OCI-M1 (cell line): Measurements from ENCODE around the gene C6orf132.
A peak's percentile ranks its signal among the peaks of the same experiment; 100 is the strongest.
"Not testable (repeated sequence)": the region's sequence is repeated elsewhere in the genome, so short reads cannot be mapped to it uniquely, and the experiment has no call there.

Experiments
- DNase-seq: peaks from one replicate; lab custom pipeline; 2025; lab: John Stamatoyannopoulos, UW

Gene C6orf132

GRCh38 chr6:42159431-42160024, 17.1 kb upstream of the C6orf132 start:
- no peak for DNase-seq

- DNase-seq = no peak
These were observed 16.2 kb upstream of the C6orf132 start for GRCh38 chr6:42158631-42159030.

GRCh38 chr6:42158011-42158410, 15.6 kb upstream of the C6orf132 start:
- no peak for DNase-seq

- DNase-seq = no peak
These were observed 14.2 kb upstream of the C6orf132 start for GRCh38 chr6:42156638-42157037.

- no peak for DNase-seq
These were observed 12.9 kb upstream of the C6orf132 start for GRCh38 chr6:42155293-42155692.

GRCh38 chr6:42154461-42155209, 12.2 kb upstream of the C6orf132 start:
- DNase-seq = no peak

- no peak for DNase-seq
These were observed 11.5 kb upstream of the C6orf132 start for GRCh38 chr6:42153921-42154320.

- DNase-seq = not testable (repeated sequence)
These were observed 10.3 kb upstream of the C6orf132 start for GRCh38 chr6:42152528-42153213.

GRCh38 chr6:42152024-42152423, 9.6 kb upstream of the C6orf132 start:
- no peak for DNase-seq

GRCh38 chr6:42150254-42150653, 7.8 kb upstream of the C6orf132 start:
- no peak for DNase-seq

- no peak for DNase-seq
These were observed 5.6 kb upstream of the C6orf132 start for GRCh38 chr6:42148058-42148457.

GRCh38 chr6:42147138-42147562, 4.7 kb upstream of the C6orf132 start:
- no peak for DNase-seq

GRCh38 chr6:42141603-42142117, 760 bp downstream of the C6orf132 start:
- no peak for DNase-seq

GRCh38 chr6:42140756-42141602, 1.4 kb downstream of the C6orf132 start:
- DNase-seq = no peak

GRCh38 chr6:42140032-42140431, 2.4 kb downstream of the C6orf132 start:
- peak; percentile 76 for DNase-seq

GRCh38 chr6:42138630-42139619, 3.5 kb downstream of the C6orf132 start:
- DNase-seq = peak; percentile 44

GRCh38 chr6:42138190-42138589, 4.2 kb downstream of the C6orf132 start:
- no peak for DNase-seq

GRCh38 chr6:42137194-42137753, 5.1 kb downstream of the C6orf132 start:
- no peak for DNase-seq

GRCh38 chr6:42136508-42137193, 5.8 kb downstream of the C6orf132 start:
- DNase-seq = peak; percentile 71

GRCh38 chr6:42135722-42136121, 6.7 kb downstream of the C6orf132 start:
- no peak for DNase-seq
